ENCODE measurements around the gene RAB9A.
A peak's percentile ranks its signal among the peaks of the same experiment; 100 is the strongest.
"Not testable (repeated sequence)": the region's sequence is repeated elsewhere in the genome, so short reads cannot be mapped to it uniquely, and the experiment has no call there.

The RAB9A gene

DNA sequence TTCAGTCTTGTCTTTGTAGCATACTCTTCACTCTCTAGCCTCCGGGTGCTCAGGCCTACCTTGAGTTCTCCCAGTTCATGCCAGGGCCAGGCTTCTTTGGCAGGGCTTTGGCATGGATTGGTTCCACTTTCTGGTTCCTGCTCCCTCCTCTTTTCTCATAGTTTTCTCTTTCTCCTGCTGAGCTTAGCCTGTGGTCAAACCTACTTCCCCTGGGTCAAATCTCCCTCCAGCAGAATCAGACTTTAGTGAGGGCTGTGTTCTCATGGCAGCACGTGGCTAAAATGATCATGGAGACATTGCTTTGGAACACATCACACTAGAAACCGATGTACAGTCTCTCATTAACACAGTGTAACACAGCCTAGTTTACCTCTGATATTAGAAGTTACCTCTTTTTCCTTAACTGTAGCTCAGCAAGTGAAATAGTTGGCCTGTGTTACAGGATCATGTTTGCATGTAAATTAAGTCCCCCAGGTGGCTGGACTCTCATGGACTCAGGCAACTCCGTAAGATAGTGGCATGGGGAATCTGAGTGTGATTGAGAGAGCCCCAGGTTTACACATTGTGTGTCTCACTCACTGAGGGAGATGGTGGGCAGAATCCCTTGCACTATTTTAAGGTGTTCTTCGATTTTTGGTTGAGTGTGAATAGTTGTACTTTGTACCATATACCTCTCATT is 13.3 kb downstream of the RAB9A start:
- no peak for DNase-seq
- H3K4me3 Mint-ChIP-seq, result no peak overlapping the region
- H3K27ac Mint-ChIP-seq, result no peak overlapping the region
- H3K27me3 Mint-ChIP-seq, result no peaks in the 10 kb centered on the region
- no peaks in the 10 kb centered on the region for H3K9me3 Mint-ChIP-seq
- no peak for ATAC-seq
- H3K36me3 Mint-ChIP-seq (ENCODE audit: low read depth), result peaks cover 28% of the 10 kb centered on the region
- H3K4me1 Mint-ChIP-seq, result peaks cover 51% of the 10 kb centered on the region

- Mint-ChIP-seq H3K4me1 (peaks cover 45% of the 10 kb centered on the region), H3K4me3 (no peak overlapping the region), H3K9me3 (no peaks in the 10 kb centered on the region), H3K27me3 (no peaks in the 10 kb centered on the region), H3K36me3 (ENCODE audit: low read depth) (peaks cover 27% of the 10 kb centered on the region), H3K27ac (peak overlapping the region; percentile 74)
- DNase-seq (no peak), ATAC-seq (no peak)
Observed at GRCh38 chrX:13703135-13703534, 14.2 kb downstream of the RAB9A start.

DNA sequence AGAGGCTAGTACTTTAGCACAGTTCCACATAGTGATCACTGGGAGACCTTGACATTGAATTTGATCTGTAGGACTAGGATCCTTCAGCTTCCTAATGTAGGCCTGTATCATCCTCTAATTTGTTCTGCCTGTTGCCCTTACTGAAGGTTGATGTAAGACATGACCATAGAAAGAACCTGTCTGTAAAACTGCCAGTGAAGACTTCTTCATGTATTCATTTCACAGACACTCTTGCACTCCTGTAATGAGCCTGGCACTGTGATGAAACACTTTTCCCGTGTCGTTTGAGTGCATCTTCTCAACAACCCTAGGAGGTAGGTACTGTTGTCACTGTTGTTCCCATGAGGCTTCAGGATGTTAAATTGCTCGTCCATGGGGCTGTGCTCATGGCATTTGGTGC is 14.7 kb downstream of the RAB9A start:
- H3K36me3 Mint-ChIP-seq (ENCODE audit: low read depth), result peaks cover 27% of the 10 kb centered on the region
- ATAC-seq, result no peak

DNA sequence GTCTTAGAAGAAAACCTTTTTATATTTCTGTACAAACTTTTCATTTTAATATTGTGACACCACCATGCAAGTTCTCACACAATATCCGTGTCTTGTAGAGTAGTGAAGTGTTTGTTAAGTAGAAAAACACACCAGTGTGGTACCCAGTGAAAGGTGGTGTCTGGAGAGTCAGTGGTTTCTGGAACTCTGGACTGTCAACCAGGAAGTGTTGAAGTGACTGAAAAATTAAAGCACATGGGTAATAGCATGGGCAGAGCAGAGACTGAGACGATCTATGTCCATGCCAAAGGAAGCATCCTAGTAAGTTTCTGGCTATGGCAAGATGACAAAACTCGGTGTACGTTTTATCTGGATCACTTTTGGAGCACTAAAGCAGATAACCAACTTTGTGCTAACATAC is 22.2 kb downstream of the RAB9A start:
- Mint-ChIP-seq H3K9me3 (no peaks in the 10 kb centered on the region), H3K27me3 (no peaks in the 10 kb centered on the region), H3K36me3 (ENCODE audit: low read depth) (peaks cover 30% of the 10 kb centered on the region), H3K27ac (peak overlapping the region; percentile 52), H3K4me1 (peaks cover 11% of the 10 kb centered on the region), H3K4me3 (no peak overlapping the region)
- ATAC-seq (no peak), DNase-seq (no peak)

More for the DNA sequence above, 14.7 kb downstream of the RAB9A start:
- no peaks in the 10 kb centered on the region for H3K9me3 Mint-ChIP-seq
- H3K27ac Mint-ChIP-seq, result peak overlapping the region; percentile 74
- peaks cover 45% of the 10 kb centered on the region for H3K4me1 Mint-ChIP-seq
- no peak for DNase-seq
- no peak overlapping the region for H3K4me3 Mint-ChIP-seq
- H3K27me3 Mint-ChIP-seq, result no peaks in the 10 kb centered on the region

DNA sequence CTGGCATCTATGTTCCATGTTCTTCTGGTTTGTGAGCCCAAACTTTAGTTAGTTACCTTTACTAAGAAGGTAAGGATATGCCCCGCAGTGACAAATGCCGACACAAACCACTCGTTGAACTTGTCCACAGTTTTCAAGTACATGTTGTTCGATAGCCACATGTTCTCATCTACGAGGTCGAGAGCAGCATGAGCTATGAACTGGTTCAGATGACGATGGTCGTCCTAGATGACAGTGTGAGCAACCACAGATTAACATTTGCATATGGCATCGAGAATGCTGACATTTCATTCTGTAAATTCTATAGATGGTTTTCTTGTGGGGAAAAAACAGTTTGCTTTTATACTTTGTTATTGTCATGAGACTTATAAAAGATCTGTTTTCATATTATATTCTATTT is 27.5 kb downstream of the RAB9A start:
- no peak for ATAC-seq

GRCh38 chrX:13716905-13717304 is 28.0 kb downstream of the RAB9A start:
- H3K9me3 Mint-ChIP-seq, result no peaks in the 10 kb centered on the region
- DNase-seq, result no peak

More for the DNA sequence above, 27.5 kb downstream of the RAB9A start:
- DNase-seq, result no peak
- peaks cover 25% of the 10 kb centered on the region for H3K4me1 Mint-ChIP-seq
- H3K36me3 Mint-ChIP-seq (ENCODE audit: low read depth), result peaks cover 43% of the 10 kb centered on the region
- H3K27ac Mint-ChIP-seq, result peak overlapping the region; percentile 31
- no peak overlapping the region for H3K4me3 Mint-ChIP-seq
- H3K27me3 Mint-ChIP-seq, result no peaks in the 10 kb centered on the region
- no peaks in the 10 kb centered on the region for H3K9me3 Mint-ChIP-seq

GRCh38 chrX:13717700-13718472 is 29.0 kb downstream of the RAB9A start:
- peak overlapping the region; percentile 15 for H3K27ac Mint-ChIP-seq
- no peak overlapping the region for H3K4me3 Mint-ChIP-seq
- DNase-seq (no peak), ATAC-seq (no peak)
- H3K4me1 Mint-ChIP-seq, result peaks cover 31% of the 10 kb centered on the region
- H3K36me3 Mint-ChIP-seq (ENCODE audit: low read depth), result peaks cover 42% of the 10 kb centered on the region
- no peaks in the 10 kb centered on the region for H3K27me3 Mint-ChIP-seq
- H3K9me3 Mint-ChIP-seq, result no peaks in the 10 kb centered on the region

More at GRCh38 chrX:13716905-13717304, 28.0 kb downstream of the RAB9A start:
- Mint-ChIP-seq H3K27me3 (no peaks in the 10 kb centered on the region), H3K36me3 (ENCODE audit: low read depth) (peaks cover 39% of the 10 kb centered on the region), H3K4me1 (peaks cover 26% of the 10 kb centered on the region), H3K4me3 (no peak overlapping the region), H3K27ac (no peak overlapping the region)
- ATAC-seq, result no peak

- Mint-ChIP-seq H3K36me3 (ENCODE audit: low read depth) (peaks cover 51% of the 10 kb centered on the region), H3K9me3 (no peaks in the 10 kb centered on the region), H3K4me1 (peaks cover 39% of the 10 kb centered on the region), H3K27me3 (no peaks in the 10 kb centered on the region), H3K4me3 (no peak overlapping the region), H3K27ac (no peak overlapping the region)
- DNase-seq, result no peak
- ATAC-seq, result no peak
Observed at GRCh38 chrX:13719192-13719856, 30.4 kb downstream of the RAB9A start.

GRCh38 chrX:13721371-13721770 is 32.4 kb downstream of the RAB9A start:
- peaks cover 52% of the 10 kb centered on the region for H3K4me1 Mint-ChIP-seq
- no peak overlapping the region for H3K27ac Mint-ChIP-seq
- ATAC-seq (no peak), DNase-seq (no peak)
- no peaks in the 10 kb centered on the region for H3K27me3 Mint-ChIP-seq
- H3K9me3 Mint-ChIP-seq, result no peaks in the 10 kb centered on the region
- no peak overlapping the region for H3K4me3 Mint-ChIP-seq
- H3K36me3 Mint-ChIP-seq (ENCODE audit: low read depth), result peaks cover 47% of the 10 kb centered on the region

- Mint-ChIP-seq H3K36me3 (ENCODE audit: low read depth) (peaks cover 50% of the 10 kb centered on the region), H3K27ac (no peak overlapping the region)
Observed at GRCh38 chrX:13721819-13722519, 33.0 kb downstream of the RAB9A start.

DNA sequence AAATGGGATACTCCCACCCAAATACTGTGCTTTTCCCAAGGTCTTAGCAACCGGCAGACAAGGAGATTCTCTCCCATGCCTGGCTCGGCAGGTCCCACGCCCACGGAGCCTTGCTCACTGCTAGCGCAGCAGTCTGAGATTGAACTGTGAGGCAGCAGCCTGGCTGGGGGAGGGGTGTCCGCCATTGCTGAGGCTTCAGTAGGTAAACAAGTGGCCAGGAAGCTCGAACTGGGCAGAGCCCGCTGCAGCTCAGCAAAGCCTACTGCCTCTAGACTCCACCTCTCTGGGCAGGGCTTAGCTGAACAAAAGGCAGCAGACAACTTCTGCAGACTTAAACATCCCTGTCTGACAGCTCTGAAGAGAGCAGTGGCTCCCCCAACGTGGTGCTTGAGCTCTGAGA is 36.0 kb downstream of the RAB9A start:
- peaks cover 57% of the 10 kb centered on the region for H3K4me1 Mint-ChIP-seq
- not testable (repeated sequence) for H3K27me3 Mint-ChIP-seq, ATAC-seq, DNase-seq, H3K4me3 Mint-ChIP-seq, H3K27ac Mint-ChIP-seq, H3K9me3 Mint-ChIP-seq
- H3K36me3 Mint-ChIP-seq (ENCODE audit: low read depth), result peaks cover 59% of the 10 kb centered on the region

More at GRCh38 chrX:13721819-13722519, 33.0 kb downstream of the RAB9A start:
- Mint-ChIP-seq H3K4me3 (no peak overlapping the region), H3K27me3 (no peaks in the 10 kb centered on the region), H3K4me1 (peaks cover 55% of the 10 kb centered on the region), H3K9me3 (no peaks in the 10 kb centered on the region)
- ATAC-seq (no peak), DNase-seq (no peak)

- peaks cover 60% of the 10 kb centered on the region for H3K36me3 Mint-ChIP-seq (ENCODE audit: low read depth)
- H3K27me3 Mint-ChIP-seq, H3K4me3 Mint-ChIP-seq, H3K9me3 Mint-ChIP-seq, ATAC-seq, DNase-seq: not testable (repeated sequence)
- peaks cover 66% of the 10 kb centered on the region for H3K4me1 Mint-ChIP-seq
- peak overlapping the region; percentile 79 for H3K27ac Mint-ChIP-seq
Observed at GRCh38 chrX:13726583-13726982, 37.7 kb downstream of the RAB9A start.

DNA sequence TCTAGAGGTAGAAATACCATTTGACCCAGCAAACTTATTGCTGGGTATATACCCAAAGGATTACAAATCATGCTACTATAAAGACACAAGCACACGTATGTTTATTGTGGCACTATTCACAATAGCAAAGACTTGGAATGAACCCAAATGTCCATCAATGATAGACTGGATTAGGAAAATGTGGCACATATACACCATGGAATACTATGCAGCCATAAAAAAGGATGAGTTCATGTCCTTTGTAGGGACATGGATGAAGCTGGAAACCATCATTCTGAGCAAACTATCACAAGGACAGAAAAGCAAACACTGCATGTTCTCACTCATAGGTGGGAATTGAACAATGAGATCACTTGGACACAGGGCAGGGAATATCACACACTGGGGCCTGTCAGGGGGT is 41.6 kb downstream of the RAB9A start:
- H3K27ac Mint-ChIP-seq, ATAC-seq, DNase-seq, H3K9me3 Mint-ChIP-seq, H3K4me3 Mint-ChIP-seq, H3K27me3 Mint-ChIP-seq: not testable (repeated sequence)
- Mint-ChIP-seq H3K36me3 (ENCODE audit: low read depth) (peaks cover 63% of the 10 kb centered on the region), H3K4me1 (peaks cover 67% of the 10 kb centered on the region)
